Adipocyte (in vitro differentiated cells): Measurements from ENCODE around the gene RBM5.

Source experiments
- DNase-seq: peaks from one replicate; pipeline ENCODE4 v3.0.0-alpha.2; 2015; ENCODE audit warnings: low read depth
- H3K27me3 ChIP-seq: replicated peaks from 2 replicates; pipeline ENCODE4 v1.7.0; 2013; ENCODE audit warnings: mild to moderate bottlenecking, low read length, moderate library complexity; ENCODE audit not compliant: control insufficient read depth, insufficient read depth
- H3K36me3 ChIP-seq: 2 replicates; pipeline ENCODE4 v1.7.0; 2013; ENCODE audit warnings: low read length, mild to moderate bottlenecking, moderate library complexity; ENCODE audit not compliant: control insufficient read depth, insufficient read depth, severe bottlenecking
- H3K4me1 ChIP-seq: 2 replicates; pipeline ENCODE4 v1.7.0; 2013; ENCODE audit warnings: mild to moderate bottlenecking, low read length, moderate library complexity; ENCODE audit not compliant: control insufficient read depth, insufficient read depth
- H3K4me3 ChIP-seq: 2 replicates; pipeline ENCODE4 v1.7.0; 2013; ENCODE audit warnings: mild to moderate bottlenecking, low read length, moderate library complexity
- H3K9ac ChIP-seq: 2 replicates; pipeline ENCODE4 v1.7.0; 2013; ENCODE audit warnings: mild to moderate bottlenecking, low read length, moderate library complexity
- H3K9me3 ChIP-seq: 2 replicates; pipeline ENCODE4 v1.7.0; 2013; ENCODE audit warnings: mild to moderate bottlenecking, low read length, moderate library complexity; ENCODE audit not compliant: control insufficient read depth

The RBM5 gene

GRCh38 chr3:50154840-50155490, 66.2 kb downstream of the RBM5 start, which contains the start of gene SEMA3F:
Gene SEMA3F (plus strand): TSS chr3:50155324. CDS start chr3:50159623, 4,299 bp downstream.
- Histone ChIP-seq H3K36me3 (no peaks in the 10 kb centered on the region), H3K9me3 (no peaks in the 10 kb centered on the region), H3K27me3 (peaks cover 26% of the 10 kb centered on the region), H3K4me1 (no peaks in the 10 kb centered on the region), H3K4me3 (peak within 1 kb of the TSS; percentile 54), H3K9ac (no peak within 1 kb of the TSS)
- DNase-seq, result peak; percentile 90

DNA sequence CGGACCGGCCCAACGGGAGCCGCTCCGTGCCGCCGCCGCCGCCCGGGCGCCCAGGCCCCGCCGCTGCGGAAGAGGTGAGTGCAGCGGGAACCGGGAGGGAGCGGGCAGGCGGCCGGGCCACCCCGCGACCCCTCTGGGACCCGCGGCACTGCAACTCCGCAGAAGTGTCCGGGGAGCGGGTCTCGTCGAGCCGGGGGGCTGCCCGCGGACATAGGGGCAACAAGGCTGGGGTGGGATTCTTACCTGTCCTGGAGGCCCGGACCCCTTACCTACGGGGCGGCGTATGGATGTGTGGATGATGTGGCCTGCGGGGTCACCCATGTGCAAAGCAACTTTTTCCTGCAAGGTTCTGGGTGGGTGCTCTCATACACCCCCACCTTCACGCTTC, 66.8 kb downstream of the RBM5 start:
- H3K4me1 ChIP-seq, result no peaks in the 10 kb centered on the region

GRCh38 chr3:50155891-50156290, 67.2 kb downstream of the RBM5 start:
- Histone ChIP-seq H3K4me1 (no peaks in the 10 kb centered on the region), H3K27me3 (peaks cover 19% of the 10 kb centered on the region), H3K9ac (no peak overlapping the region), H3K36me3 (no peaks in the 10 kb centered on the region), H3K9me3 (no peaks in the 10 kb centered on the region), H3K4me3 (peak overlapping the region; percentile 41)
- no peak for DNase-seq

More for the DNA sequence above, 66.8 kb downstream of the RBM5 start:
- peak overlapping the region; percentile 54 for H3K4me3 ChIP-seq
- H3K9me3 ChIP-seq, result no peaks in the 10 kb centered on the region
- no peak for DNase-seq
- no peaks in the 10 kb centered on the region for H3K36me3 ChIP-seq
- H3K9ac ChIP-seq, result no peak overlapping the region
- peaks cover 21% of the 10 kb centered on the region for H3K27me3 ChIP-seq

- H3K27me3 ChIP-seq, result peaks cover 19% of the 10 kb centered on the region
- no peak for DNase-seq
Measured at GRCh38 chr3:50156549-50157493, 68.1 kb downstream of the RBM5 start.

DNA sequence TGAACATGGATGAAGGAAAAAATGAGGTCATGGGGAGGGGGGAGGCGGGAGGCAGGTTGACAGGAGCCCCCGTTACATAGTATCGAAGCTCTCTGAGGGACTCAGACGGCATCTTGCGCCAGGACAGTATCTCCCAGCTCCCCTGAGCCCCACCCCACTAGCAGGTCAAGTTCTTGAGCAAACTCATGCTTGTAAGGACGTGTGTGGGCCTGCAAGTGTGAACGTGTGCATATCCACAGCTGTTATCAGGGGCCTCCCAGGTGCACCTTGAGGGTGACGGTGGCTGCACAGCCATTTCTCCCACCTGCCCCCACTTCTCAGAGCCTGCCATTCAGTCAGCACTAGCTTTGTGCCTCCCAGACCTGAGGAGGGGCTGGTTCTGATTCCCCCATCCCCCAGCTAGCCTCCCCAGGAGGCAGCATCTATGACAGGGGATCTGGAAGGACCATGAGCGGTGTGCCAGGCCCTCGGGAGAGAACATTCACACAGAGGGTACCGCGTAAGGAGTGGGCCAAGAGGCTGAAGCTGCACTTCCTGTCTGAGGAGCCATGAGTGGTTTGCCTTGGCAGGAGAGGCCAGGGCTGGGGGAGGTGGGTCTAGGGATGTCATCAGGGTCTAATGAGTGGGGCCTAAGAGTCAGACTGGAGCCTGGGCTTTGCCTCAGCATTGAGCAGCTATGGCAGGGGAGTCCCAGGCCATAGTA, 69.3 kb downstream of the RBM5 start:
- no peaks in the 10 kb centered on the region for H3K36me3 ChIP-seq
- no peaks in the 10 kb centered on the region for H3K9me3 ChIP-seq
- H3K9ac ChIP-seq, result no peak overlapping the region
- no peak for DNase-seq
- H3K4me1 ChIP-seq, result no peaks in the 10 kb centered on the region
- peaks cover 19% of the 10 kb centered on the region for H3K27me3 ChIP-seq
- H3K4me3 ChIP-seq, result no peak overlapping the region

More at GRCh38 chr3:50156549-50157493, 68.1 kb downstream of the RBM5 start:
- H3K9ac ChIP-seq, result no peak overlapping the region
- H3K36me3 ChIP-seq, result no peaks in the 10 kb centered on the region
- no peaks in the 10 kb centered on the region for H3K4me1 ChIP-seq
- no peak overlapping the region for H3K4me3 ChIP-seq
- no peaks in the 10 kb centered on the region for H3K9me3 ChIP-seq

DNA sequence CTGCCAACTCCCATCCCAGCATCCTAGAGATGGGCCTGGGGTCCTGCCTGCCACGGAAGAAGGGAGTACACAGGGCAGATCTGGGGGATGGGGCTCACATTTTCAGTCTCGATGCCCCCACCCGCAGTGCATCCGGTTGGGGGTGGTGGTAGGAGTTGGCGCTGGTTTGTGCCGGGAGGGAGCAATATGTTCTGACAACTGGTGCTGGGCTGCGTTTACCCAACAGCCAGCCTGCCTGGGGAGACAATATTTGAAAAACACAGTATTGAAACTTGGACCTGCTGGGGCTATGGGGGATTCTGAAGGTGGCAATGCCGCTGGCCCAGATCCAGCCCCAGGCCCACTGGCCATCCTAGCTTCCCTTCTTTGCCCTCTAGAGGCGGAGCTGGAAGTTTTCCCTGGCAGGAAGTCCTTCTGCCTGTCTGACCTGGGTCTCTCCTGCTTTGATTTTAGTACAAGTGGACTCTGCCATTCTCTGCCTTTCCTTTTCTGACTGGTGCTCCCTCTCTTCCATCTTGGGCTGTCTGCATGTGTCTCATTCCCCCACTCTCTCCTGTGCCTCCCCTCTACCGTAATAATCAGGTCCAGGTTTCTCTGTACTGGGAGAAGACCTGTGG, 69.9 kb downstream of the RBM5 start:
- Histone ChIP-seq H3K36me3 (no peaks in the 10 kb centered on the region), H3K9ac (no peak overlapping the region), H3K27me3 (peaks cover 19% of the 10 kb centered on the region), H3K4me1 (peaks cover 3% of the 10 kb centered on the region), H3K9me3 (no peaks in the 10 kb centered on the region), H3K4me3 (no peak overlapping the region)
- no peak for DNase-seq

- H3K9ac ChIP-seq, result no peak overlapping the region
- H3K4me1 ChIP-seq, result peaks cover 22% of the 10 kb centered on the region
- H3K9me3 ChIP-seq, result no peaks in the 10 kb centered on the region
- peaks cover 11% of the 10 kb centered on the region for H3K27me3 ChIP-seq
- DNase-seq, result no peak
- no peaks in the 10 kb centered on the region for H3K36me3 ChIP-seq
- H3K4me3 ChIP-seq, result no peak overlapping the region
Measured at GRCh38 chr3:50160561-50160983, 71.9 kb downstream of the RBM5 start.

DNA sequence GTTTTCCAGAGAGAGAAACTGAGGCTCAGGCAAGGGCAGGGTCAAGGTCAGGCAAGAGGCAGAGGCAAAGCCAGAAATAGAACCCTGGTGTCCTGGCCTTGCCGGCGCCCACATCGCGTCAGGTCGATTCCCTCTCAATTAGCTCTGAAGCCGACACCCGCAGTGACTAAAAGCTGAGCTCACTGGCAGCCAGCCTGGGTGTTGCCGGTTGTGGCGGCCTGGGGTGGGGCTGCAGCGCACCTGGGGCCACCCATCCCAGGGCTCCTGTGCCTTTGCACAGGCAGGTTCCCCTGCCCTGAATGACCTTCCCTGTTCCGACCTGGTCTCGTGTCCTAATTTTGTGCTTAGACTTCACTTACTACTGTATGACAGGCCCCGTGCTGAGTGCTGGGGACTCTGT, 72.6 kb downstream of the RBM5 start:
- Histone ChIP-seq H3K4me1 (peaks cover 30% of the 10 kb centered on the region), H3K27me3 (peaks cover 4% of the 10 kb centered on the region), H3K9me3 (no peaks in the 10 kb centered on the region), H3K9ac (no peak overlapping the region), H3K36me3 (no peaks in the 10 kb centered on the region), H3K4me3 (no peak overlapping the region)
- no peak for DNase-seq

- Histone ChIP-seq H3K36me3 (no peaks in the 10 kb centered on the region), H3K4me3 (no peak overlapping the region), H3K27me3 (peaks cover 2% of the 10 kb centered on the region), H3K9me3 (no peaks in the 10 kb centered on the region), H3K9ac (no peak overlapping the region), H3K4me1 (peaks cover 38% of the 10 kb centered on the region)
- no peak for DNase-seq
Measured at GRCh38 chr3:50162034-50162883, 73.5 kb downstream of the RBM5 start.
